SK-N-MC (cell line): Measurements from ENCODE around the gene SH3PXD2A.
A peak's percentile ranks its signal among the peaks of the same experiment; 100 is the strongest.
"Not testable (repeated sequence)": the region's sequence is repeated elsewhere in the genome, so short reads cannot be mapped to it uniquely, and the experiment has no call there.

Source experiments
- DNase-seq: peaks from one replicate; pipeline ENCODE4 v3.0.0-alpha.2; 2011; ENCODE audit warnings: low read depth, low spot score
- H3K27ac ChIP-seq: fragments of 200-600 bp; sonication (generic); 2 replicates; pipeline ENCODE4 v1.5.1; 2016; ENCODE audit warnings: mixed run types
- H3K36me3 ChIP-seq: fragments of 200-600 bp; sonication (generic); 2 replicates; pipeline ENCODE4 v1.6.1; 2017; ENCODE audit warnings: antibody characterized with exemption, low read length, mixed read lengths; ENCODE audit not compliant: insufficient read depth
- H3K4me3 ChIP-seq: fragments of 200-600 bp; sonication (generic); 2 replicates; pipeline ENCODE4 v1.5.1; 2016
- H3K9ac ChIP-seq: fragments of 200-600 bp; sonication (generic); 2 replicates; pipeline ENCODE4 v1.8.0; 2017; ENCODE audit warnings: mixed run types, mixed read lengths; ENCODE audit not compliant: insufficient read length
- H3K9me3 ChIP-seq: fragments of 200-600 bp; sonication (generic); 2 replicates; pipeline ENCODE4 v1.6.1; 2017; ENCODE audit warnings: low read depth, mild to moderate bottlenecking, antibody characterized with exemption, low read length, moderate library complexity, mixed read lengths
- EZH2 ChIP-seq: fragments of 200-600 bp; sonication (generic); IDR thresholded peaks from one replicate; pipeline ENCODE4 v1.6.1; 2017; ENCODE audit warnings: antibody characterized with exemption
- FOXP2 ChIP-seq: optimal IDR thresholded peaks from 2 replicates; pipeline ENCODE3; 2011; ENCODE audit warnings: mild to moderate bottlenecking, moderate library complexity; ENCODE audit not compliant: insufficient read depth; ENCODE audit errors: extremely low read length, control extremely low read depth
- POLR2AphosphoS5 ChIP-seq: IDR thresholded peaks from 2 replicates; pipeline ENCODE4 v1.6.1; 2012; ENCODE audit warnings: mild to moderate bottlenecking, low read depth, low read length, borderline replicate concordance

SH3PXD2A gene

DNA sequence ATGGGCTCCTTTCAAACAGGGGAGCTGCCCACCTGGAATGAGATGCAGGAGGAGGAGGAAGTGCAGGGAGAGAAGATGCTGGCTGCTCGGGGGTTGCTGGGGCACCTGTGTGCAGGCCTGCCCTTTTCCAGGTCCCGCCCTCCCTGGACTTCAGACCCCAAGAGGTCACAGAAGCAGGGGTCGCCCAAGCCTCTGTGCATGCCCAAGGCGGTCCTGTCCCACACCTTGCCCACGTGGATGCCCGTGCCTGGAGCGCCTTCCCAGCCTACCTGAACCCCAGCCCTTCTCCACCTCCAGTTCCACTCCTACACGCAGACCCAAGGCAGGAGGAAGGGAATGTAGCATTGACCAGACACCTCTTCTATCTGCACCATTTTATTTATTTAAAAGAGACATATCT, 71.3 kb downstream of the SH3PXD2A start:
- no peak for TF ChIP-seq FOXP2
- H3K36me3 ChIP-seq: no peaks in the 10 kb centered on the region
- no peak for DNase-seq

GRCh38 chr10:103783681-103784080, 71.7 kb downstream of the SH3PXD2A start:
- Histone ChIP-seq H3K36me3 (no peaks in the 10 kb centered on the region), H3K9ac (no peak overlapping the region), H3K9me3 (no peaks in the 10 kb centered on the region), H3K4me3 (no peak overlapping the region), H3K27ac (peak overlapping the region; percentile 50; the same call in 1 of the 2 replicates)
- DNase-seq: no peak
- TF ChIP-seq EZH2: no peak

More for the DNA sequence above, 71.3 kb downstream of the SH3PXD2A start:
- Histone ChIP-seq H3K9me3 (no peaks in the 10 kb centered on the region), H3K4me3 (no peak overlapping the region), H3K27ac (no peak overlapping the region), H3K9ac (no peak overlapping the region)

DNA sequence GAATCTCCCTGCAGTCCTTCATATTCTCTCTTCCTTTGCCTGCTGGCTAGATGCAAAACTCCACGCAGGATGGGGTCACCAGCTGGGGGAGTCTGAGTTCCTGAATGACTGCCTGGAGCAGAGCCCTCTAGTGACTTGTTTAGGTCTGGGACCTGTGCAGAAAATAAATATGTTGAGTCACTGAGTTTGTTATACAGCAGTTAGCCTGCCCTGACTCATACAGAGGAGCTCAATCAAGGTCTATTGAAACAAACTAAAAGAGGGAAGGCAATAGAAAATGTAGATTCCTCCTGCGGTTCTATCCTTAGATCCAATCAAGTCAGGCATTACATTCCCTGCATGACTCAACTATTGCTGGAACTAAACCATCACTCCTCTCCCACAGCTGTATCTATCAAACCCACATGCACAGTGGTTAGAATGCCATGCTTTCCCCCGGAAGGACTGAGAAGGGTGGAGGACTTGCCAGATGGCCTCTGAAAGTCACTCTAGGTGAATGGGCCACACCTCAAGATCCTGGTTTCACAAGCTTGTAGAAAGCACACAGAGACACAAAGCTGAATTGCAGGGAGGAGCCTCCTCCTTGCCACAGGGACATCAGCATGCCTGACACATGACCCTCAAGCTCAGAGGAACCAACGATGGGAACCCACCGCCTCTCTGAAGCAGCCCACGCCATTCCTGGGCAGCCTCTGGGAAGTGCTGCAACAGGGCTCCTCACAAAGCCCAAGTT, 73.9 kb downstream of the SH3PXD2A start:
- Histone ChIP-seq H3K9ac (no peak overlapping the region), H3K36me3 (no peaks in the 10 kb centered on the region), H3K27ac (no peak overlapping the region), H3K4me3 (no peak overlapping the region), H3K9me3 (no peaks in the 10 kb centered on the region)
- no peak for DNase-seq
- TF ChIP-seq FOXP2: no peak
- TF ChIP-seq POLR2AphosphoS5: no peak
- TF ChIP-seq EZH2: no peak

DNA sequence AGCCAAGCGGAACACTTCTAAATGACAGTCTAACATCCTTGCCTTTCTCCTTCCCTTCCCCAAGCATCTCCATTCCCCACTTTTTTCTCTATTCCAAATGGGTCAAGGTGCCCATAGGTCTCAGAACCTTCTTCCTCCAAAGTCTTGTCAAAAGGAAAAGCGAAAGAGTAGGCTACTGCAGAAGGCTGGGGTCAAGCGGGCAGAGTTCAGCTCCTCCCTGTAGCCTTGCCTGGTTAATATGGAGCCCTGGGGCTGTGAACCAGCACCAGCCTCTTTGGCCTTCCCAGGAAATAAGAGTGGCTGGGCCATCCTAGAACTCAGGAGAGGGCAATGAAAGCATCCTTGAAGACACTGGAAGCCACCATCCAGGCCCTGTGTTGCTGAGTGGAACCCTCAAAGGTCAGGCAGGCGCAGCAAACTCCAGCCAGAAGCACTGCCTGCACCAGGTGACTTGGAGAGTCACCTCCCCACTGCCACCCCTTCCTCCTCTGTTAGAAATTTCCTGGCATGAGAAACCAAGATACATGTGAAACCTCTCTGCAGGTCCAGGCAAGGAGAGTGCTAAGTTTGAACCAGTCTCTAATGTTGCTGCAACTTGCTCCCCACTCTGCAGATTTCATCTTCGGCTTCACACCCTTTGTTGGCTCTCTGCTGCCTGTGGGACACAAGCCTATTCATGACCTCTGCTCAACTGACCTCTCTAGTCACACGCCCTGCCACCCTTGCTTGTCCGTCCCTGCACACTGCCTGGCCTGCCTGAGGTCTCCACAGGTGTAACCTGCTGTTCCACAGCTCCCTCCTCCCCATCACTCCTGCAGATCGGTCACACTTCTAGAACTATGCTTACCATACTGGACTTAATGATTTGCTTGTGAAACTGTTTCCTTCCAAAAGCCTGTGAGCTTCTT, 74.9 kb downstream of the SH3PXD2A start:
- no peak for DNase-seq
- TF ChIP-seq FOXP2 (no peak), POLR2AphosphoS5 (no peak), EZH2 (no peak)
- Histone ChIP-seq H3K36me3 (no peaks in the 10 kb centered on the region; the same call in 1 of the 2 replicates), H3K27ac (no peak overlapping the region), H3K4me3 (no peak overlapping the region), H3K9me3 (no peaks in the 10 kb centered on the region), H3K9ac (no peak overlapping the region)

DNA sequence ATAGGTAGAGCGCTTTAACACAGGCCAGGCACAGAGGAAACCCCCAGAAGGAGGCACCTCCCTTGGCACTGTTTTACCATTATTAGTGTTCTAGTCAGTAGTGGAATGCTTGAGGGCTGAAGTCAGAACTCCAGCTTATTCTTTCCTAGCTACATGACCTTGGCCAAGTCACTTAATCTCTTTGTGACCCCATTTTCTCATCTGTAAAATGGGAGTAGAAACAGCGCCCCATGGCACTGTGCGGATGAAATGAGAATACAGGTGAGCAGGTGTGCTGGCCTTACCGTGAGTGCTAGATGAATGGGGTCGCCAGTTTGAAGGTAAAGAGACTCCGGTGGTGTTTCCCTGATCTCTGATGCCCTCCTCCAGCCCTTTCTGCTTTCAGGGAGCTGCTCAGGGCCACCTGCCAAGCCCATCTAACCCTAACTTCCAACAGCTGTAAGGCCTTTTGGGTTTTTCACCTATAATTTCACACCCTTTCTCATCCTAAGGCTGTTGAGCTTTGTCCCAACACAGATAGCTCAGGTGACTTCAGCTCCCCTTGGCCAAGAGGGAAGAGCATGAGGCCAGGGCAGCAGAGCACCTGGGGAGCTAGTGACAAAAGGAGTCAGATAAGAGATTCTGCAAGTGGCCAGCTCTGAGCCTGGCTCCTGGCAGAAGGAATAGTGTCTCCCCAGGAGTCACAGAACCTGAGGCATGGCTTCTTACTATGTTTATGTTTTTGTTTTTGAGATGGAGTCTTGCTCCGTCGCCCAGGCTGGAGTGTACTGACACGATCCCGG, 76.8 kb downstream of the SH3PXD2A start:
- no peaks in the 10 kb centered on the region for H3K9me3 ChIP-seq
- H3K4me3 ChIP-seq: no peak overlapping the region
- TF ChIP-seq FOXP2 (no peak), EZH2 (no peak), POLR2AphosphoS5 (no peak)
- H3K27ac ChIP-seq: no peak overlapping the region
- peaks cover 4% of the 10 kb centered on the region; the same call in 1 of the 2 replicates for H3K36me3 ChIP-seq
- no peak for DNase-seq
- H3K9ac ChIP-seq: no peak overlapping the region

DNA sequence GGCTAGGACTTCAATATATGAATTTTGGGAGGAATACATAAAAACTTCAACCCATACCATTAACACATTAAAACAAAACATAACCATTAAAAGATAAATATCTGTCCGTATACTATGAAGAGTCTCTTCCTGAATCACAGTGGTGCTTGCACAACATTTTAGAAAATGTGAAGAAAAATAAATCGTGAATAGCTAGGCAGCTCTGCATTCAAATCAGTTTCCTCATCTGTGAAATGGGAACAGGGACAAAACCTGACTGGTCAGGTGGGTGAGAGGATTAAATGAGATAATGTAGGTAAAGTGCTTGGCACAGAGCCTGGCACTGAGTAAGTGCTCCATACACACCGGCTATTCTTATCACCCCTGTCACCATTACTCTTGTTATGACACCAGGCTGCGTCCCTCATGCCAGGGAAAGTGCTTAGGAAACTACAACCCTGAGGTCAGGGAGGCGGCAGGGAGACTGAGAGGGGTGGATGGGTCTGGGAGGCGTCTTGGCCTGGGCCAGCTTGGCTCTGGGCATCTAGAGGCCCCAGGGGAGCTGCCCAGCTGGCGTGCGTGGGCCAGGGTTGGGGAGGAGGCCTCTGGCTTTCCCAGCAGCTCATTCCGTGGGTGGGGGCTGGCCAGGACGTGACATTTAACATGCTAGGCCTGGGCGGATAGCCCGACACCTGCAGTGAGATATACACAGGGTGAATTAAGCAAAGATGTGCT, 78.3 kb downstream of the SH3PXD2A start:
- Histone ChIP-seq H3K36me3 (peaks cover 4% of the 10 kb centered on the region; the same call in 1 of the 2 replicates), H3K9me3 (no peaks in the 10 kb centered on the region), H3K9ac (no peak overlapping the region), H3K27ac (no peak overlapping the region), H3K4me3 (no peak overlapping the region)
- DNase-seq: no peak
- TF ChIP-seq FOXP2 (no peak), POLR2AphosphoS5 (no peak), EZH2 (no peak)

DNA sequence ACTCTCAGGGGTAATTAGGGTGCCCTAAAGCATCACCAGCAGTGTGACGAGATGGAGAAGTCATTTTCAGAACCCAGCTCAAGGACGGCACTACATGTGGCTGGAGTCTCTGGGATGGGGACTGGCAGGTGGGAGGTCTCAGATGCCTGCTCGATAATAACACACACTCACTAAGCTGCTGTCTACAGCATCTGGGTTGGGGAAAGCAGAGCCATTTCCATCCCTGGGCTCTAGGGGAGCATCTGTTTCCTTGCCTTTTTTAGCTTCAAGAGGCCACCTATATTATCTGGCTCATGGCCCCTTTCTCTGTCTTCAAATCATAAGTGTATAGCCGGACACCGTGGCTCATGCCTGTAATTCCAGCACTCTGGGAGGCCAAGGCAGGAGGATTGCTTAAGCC, 79.6 kb downstream of the SH3PXD2A start:
- Histone ChIP-seq H3K4me3 (no peak overlapping the region), H3K36me3 (peaks cover 4% of the 10 kb centered on the region; the same call in 1 of the 2 replicates), H3K9ac (no peak overlapping the region), H3K27ac (no peak overlapping the region), H3K9me3 (no peaks in the 10 kb centered on the region)
- TF ChIP-seq EZH2: no peak
- no peak for TF ChIP-seq POLR2AphosphoS5
- TF ChIP-seq FOXP2: no peak
- no peak for DNase-seq

DNA sequence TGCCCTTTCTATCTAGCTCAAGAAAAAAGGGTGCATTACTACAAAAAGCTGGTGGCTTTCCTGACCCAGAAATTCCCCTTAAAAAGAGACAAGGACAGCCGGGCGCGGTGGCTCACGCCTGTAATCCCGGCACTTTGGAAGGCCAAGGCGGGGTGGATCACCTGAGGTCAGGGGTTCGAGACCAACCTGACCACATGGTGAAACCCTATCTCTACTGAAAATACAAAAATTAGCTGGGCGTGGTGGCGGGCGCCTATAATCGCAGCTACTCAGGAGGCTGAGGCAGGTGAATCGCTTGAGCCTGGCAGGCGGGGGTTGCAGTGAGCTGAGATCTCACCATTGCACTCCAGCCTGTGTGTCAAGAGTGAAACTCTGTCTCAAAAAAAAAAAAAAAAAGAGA, 82.5 kb downstream of the SH3PXD2A start:
- not testable (repeated sequence) for H3K4me3 ChIP-seq, H3K36me3 ChIP-seq, H3K9ac ChIP-seq, H3K9me3 ChIP-seq, DNase-seq
- 0 out of 2 replicates have a peak overlapping the region, but pooled peaks have one; percentile 25 for H3K27ac ChIP-seq
